Transverse colon (tissue), 4 donors: Measurements from ENCODE around the gene GMPPA. TPM values are rescaled to one million over a fixed set of nuclear protein-coding genes. Genes with fewer than 3 reads are reported as not detected.

Experiments used
- DNase-seq: peaks from one replicate; pipeline ENCODE4 v3.0.0-alpha.2; 2019
- H3K27ac ChIP-seq, 4 donors: fragments of 200-600 bp; sonication (generic); 2 replicates each; pipeline ENCODE4 v1.5.1; 2016 to 2018; ENCODE audit warnings: inconsistent platforms in 4 of 4
- H3K27me3 ChIP-seq: fragments of 200-600 bp; sonication (generic); 2 replicates; pipeline ENCODE4 v1.5.1; 2017; ENCODE audit warnings: inconsistent platforms
- H3K36me3 ChIP-seq, 4 donors: fragments of 200-600 bp; sonication (generic); 2 replicates each; pipeline ENCODE4 v1.5.1; 2017 to 2019; ENCODE audit warnings: inconsistent platforms in 4 of 4
- H3K4me1 ChIP-seq, 4 donors: fragments of 200-600 bp; sonication (generic); 2 replicates each; pipeline ENCODE4 v1.5.1; 2017 to 2020; ENCODE audit warnings: inconsistent platforms in 4 of 4
- H3K4me3 ChIP-seq, 4 donors: fragments of 200-600 bp; sonication (generic); 1 replicate in 1 of 4; 2 replicates in 3 of 4; pipeline versions ENCODE4 v1.5.1 to v1.6.1; 2017 to 2019; ENCODE audit warnings: inconsistent platforms in 4 of 4
- H3K9me3 ChIP-seq, 2 donors: fragments of 200-600 bp; sonication (generic); 2 replicates each; pipeline ENCODE4 v1.5.1; 2017 to 2019; ENCODE audit warnings: inconsistent platforms in 2 of 2
- CTCF ChIP-seq, 5 experiments: fragments of 200-600 bp in 3 of 5; fragments of 450-650 bp in 2 of 5; sonication (generic) in 3 of 5; IDR thresholded peaks; 1 replicate in 2 of 5; 2 replicates in 3 of 5; pipeline ENCODE4 v1.5.1; 2016 to 2017; ENCODE audit warnings: antibody characterized with exemption in 5 of 5, inconsistent platforms in 3 of 5, mild to moderate bottlenecking in 2 of 5, moderate library complexity in 1 of 5
- EP300 ChIP-seq: sonication (generic); formaldehyde crosslinking; IDR thresholded peaks from one replicate; pipeline ENCODE4 v1.6.1; 2017; ENCODE audit warnings: antibody characterized with exemption, low read depth
- POLR2A ChIP-seq: fragments of 450-650 bp; IDR thresholded peaks from one replicate; pipeline ENCODE4 v1.6.1; 2016; ENCODE audit warnings: antibody characterized with exemption, mild to moderate bottlenecking, moderate library complexity
- POLR2AphosphoS5 ChIP-seq, 3 donors: sonication (generic); formaldehyde crosslinking; IDR thresholded peaks; one replicate each; pipeline ENCODE4 v1.6.1; 2016; ENCODE audit warnings: antibody characterized with exemption in 3 of 3
- WGBS, 2 donors: methylation state at CpG; one replicate each; pipeline ENCODE4 v1.1.5; 2018; ENCODE audit warnings: low coverage in 1 of 2; 5-methylcytosine and 5-hydroxymethylcytosine counted together
- in situ Hi-C, 4 donors: fragments of 200-750 bp; cut with MboI; loops; one replicate each; pipeline versions ENCODE4 v1.15.0 to v1.15.1; 2017; ENCODE audit warnings: low sequenced_read_pairs in 3 of 4, low pct_ligation_motif_present in 1 of 4, low pct_unique_long_range_greater_than_20kb in 1 of 4
- intact Hi-C: fragments of 100-400 bp; cut with DNase I; formaldehyde crosslinking; loops from one replicate; pipeline ENCODE4 v1.15.1; 2023; ENCODE audit warnings: low total_unique reads
- total RNA-seq, 4 donors: library from RNA; depleted of rRNA; stranded (reverse); fragments of >200 nt; gene quantifications; one replicate each; pipeline ENCODE4 v1.1.0, GENCODE V29; 2016

GMPPA gene
- total RNA-seq, 4 donors from 2014 or later, result 25.1 to 41.1 (median 36.4) TPM

GRCh38 chr2:219510512-219511135 lies 11.9 kb downstream of the GMPPA start:
- H3K27me3 ChIP-seq, result peaks cover 59% of the 10 kb centered on the region

GRCh38 chr2:219511547-219512325 lies 13.0 kb downstream of the GMPPA start:
- no peak for DNase-seq
- Histone ChIP-seq H3K4me3 (no peak overlapping the region), H3K36me3 (no peaks in the 10 kb centered on the region), H3K27me3 (peaks cover 69% of the 10 kb centered on the region), H3K4me1 (peaks cover 6 to 18% (median 13%) of the 10 kb centered on the region in 4 donors), H3K9me3 (no peaks in the 10 kb centered on the region), H3K27ac (no peak overlapping the region)
- in situ Hi-C loops, result no loop called here
- intact Hi-C loops, result no loop called here
- 26 to 32% methylated on average over 6 to 15 of the region's 15 CpGs for WGBS, 2 donors
- TF ChIP-seq CTCF (IDR thresholded peaks at IDR 0.05), result no peak
- TF ChIP-seq POLR2AphosphoS5 (IDR thresholded peaks at IDR 0.05), result no peak

More at GRCh38 chr2:219510512-219511135, 11.9 kb downstream of the GMPPA start:
- WGBS, 2 donors, result 20 to 35% methylated on average over 1 to 22 of the region's 22 CpGs
- peaks cover 6 to 18% (median 13%) of the 10 kb centered on the region in 4 donors for H3K4me1 ChIP-seq
- no peaks in the 10 kb centered on the region for H3K9me3 ChIP-seq
- no peak for DNase-seq
- no peak overlapping the region for H3K4me3 ChIP-seq
- in situ Hi-C loops (no loop called here), intact Hi-C loops (no loop called here)
- H3K36me3 ChIP-seq, result peaks cover 0 to 4% (median 0%) of the 10 kb centered on the region in 4 donors
- TF ChIP-seq POLR2A, result no peak
- TF ChIP-seq CTCF (IDR thresholded peaks at IDR 0.05), result no peak
- TF ChIP-seq EP300, result no peak
- TF ChIP-seq POLR2AphosphoS5 (IDR thresholded peaks at IDR 0.05), result no peak
- H3K27ac ChIP-seq, result no peak overlapping the region

GRCh38 chr2:219512524-219513216 lies 14.0 kb downstream of the GMPPA start:
- Histone ChIP-seq H3K36me3 (no peaks in the 10 kb centered on the region), H3K4me1 (peaks cover 6 to 18% (median 13%) of the 10 kb centered on the region in 4 donors), H3K27ac (no peak overlapping the region), H3K9me3 (no peaks in the 10 kb centered on the region), H3K27me3 (peaks cover 77% of the 10 kb centered on the region), H3K4me3 (no peak overlapping the region)
- intact Hi-C loops, result no loop called here
- no peak for DNase-seq
- 31 to 40% methylated on average over 4 to 14 of the region's 16 CpGs for WGBS, 2 donors
- in situ Hi-C loops, result no loop called here
- TF ChIP-seq POLR2AphosphoS5 (IDR thresholded peaks at IDR 0.05) (no peak), CTCF (IDR thresholded peaks at IDR 0.05) (no peak), EP300 (no peak), POLR2A (no peak)

GRCh38 chr2:219513787-219514186 lies 15.1 kb downstream of the GMPPA start:
- WGBS, 2 donors, result 27 to 36% methylated on average over 4 of the region's 4 CpGs
- in situ Hi-C loops, result no loop called here
- H3K9me3 ChIP-seq, result no peaks in the 10 kb centered on the region
- no peak for DNase-seq
- intact Hi-C loops, result no loop called here
- peaks cover 77% of the 10 kb centered on the region for H3K27me3 ChIP-seq
- no peaks in the 10 kb centered on the region for H3K36me3 ChIP-seq
- no peak overlapping the region for H3K4me3 ChIP-seq
- no peak for TF ChIP-seq CTCF (IDR thresholded peaks at IDR 0.05)
- TF ChIP-seq POLR2AphosphoS5 (IDR thresholded peaks at IDR 0.05), result no peak
- no peak for TF ChIP-seq EP300
- TF ChIP-seq POLR2A, result no peak
- H3K4me1 ChIP-seq, result peaks cover 6 to 17% (median 13%) of the 10 kb centered on the region in 4 donors
- H3K27ac ChIP-seq, result no peak overlapping the region
